Astrocyte of the hippocampus (primary cell): ENCODE measurements around the gene GPR146.
"Not testable (repeated sequence)": the region's sequence is repeated elsewhere in the genome, so short reads cannot be mapped to it uniquely, and the experiment has no call there.

Source experiments
- DNase-seq: peaks from one replicate; pipeline ENCODE4 v3.0.0; 2011; ENCODE audit warnings: low read depth, low spot score

The GPR146 gene

DNA sequence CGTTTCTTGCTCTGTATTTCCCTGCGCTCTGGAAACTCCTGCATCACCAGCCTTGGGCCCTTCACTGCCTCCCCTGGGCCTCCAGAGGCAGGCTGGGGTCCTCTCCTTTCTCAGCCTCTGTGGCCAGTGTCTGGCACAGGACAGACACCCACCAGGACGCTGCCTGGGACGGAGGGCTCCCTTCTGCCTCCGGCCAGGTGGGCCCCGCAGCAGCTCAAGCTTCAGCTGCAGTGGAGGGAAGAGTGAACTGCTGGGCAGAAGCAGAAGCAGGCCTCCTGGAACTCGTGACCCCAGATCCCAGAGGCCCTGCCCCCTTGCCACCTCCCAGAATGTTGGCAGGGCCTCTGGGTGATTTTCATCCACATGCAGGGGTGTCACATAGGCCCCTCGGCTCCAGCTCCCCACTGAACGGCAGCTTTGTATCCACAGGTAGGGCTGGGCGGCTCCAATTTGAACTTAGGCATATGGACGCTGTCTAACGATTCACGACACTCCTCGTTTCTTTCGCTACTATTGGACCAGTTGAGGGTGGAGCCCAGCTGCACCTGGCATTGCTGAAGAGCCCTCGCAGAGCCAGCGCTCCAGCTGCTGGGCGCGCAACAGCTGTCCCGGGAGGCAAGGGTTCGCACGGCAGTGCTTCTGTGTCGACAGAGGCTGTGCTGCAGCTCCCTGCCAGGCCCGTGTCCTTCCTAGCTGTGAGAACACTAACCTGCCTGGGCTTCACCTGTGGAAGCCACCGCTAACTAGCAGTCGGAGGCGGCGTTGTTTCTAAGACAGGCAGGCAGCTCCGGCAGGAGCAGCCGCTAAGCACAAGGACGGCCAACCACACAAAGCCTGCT is 18.4 kb upstream of the GPR146 start:
- no peak for DNase-seq

DNA sequence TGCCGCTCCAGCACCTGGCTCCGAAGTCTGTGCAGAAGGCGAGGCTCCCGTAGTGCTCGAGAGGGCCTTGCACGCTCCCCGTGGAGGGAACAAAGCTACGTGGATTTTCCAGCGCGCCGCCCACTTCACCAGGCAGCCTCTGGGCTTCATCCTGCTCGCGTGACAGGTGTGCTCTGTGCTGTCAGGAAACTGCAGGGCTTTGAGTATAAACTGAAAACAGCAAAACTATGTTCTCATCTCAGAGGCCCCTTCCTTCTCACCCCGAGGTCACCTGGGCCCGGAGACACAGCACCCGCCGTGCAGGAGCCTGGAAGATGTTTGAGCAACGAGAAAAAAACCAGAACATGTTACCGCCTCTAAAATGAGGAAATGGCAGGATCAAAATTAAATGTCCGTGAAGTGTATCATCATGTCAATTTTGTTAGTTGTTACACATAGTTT is 17.6 kb upstream of the GPR146 start:
- DNase-seq: no peak

DNA sequence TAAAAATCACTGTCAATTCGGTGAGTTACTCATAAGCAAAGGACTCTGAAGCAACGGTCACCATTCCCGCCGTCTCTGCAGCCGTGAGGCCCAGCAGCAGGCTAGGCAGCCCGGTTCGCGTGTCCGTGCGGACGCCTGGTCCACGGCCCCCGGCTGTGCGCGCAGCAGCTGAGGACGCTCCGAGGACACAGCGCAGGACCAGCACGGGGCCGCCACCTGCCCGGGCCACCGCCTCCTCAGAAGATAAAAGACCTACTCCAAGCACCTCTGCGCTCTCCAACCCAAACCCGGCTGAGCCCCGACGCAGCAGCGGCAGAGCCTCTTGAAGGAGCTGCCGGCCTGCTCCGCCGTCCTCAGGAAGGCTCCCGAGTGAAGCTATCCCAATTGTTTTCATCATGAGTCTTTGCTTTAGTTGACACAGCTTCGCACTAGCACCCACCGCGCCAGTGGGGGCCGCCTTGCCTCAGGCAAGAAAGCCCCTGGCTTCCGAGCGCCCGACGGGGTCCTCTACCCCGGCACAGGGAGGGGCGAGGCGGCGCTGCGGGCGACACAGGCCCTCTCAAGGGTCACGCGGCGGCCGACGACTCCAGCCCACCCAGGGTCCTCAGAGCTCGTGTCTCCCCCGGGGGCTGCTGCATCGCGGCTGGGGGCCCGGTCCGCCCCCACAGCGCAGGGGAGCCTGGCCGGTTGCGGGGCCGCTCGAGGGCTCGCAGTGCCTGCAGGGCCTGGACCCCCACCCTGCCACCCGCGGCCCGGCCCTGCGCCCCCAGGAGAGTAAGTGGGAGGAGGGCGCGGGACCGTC is 16.9 kb upstream of the GPR146 start:
- DNase-seq: peak; percentile 69

DNA sequence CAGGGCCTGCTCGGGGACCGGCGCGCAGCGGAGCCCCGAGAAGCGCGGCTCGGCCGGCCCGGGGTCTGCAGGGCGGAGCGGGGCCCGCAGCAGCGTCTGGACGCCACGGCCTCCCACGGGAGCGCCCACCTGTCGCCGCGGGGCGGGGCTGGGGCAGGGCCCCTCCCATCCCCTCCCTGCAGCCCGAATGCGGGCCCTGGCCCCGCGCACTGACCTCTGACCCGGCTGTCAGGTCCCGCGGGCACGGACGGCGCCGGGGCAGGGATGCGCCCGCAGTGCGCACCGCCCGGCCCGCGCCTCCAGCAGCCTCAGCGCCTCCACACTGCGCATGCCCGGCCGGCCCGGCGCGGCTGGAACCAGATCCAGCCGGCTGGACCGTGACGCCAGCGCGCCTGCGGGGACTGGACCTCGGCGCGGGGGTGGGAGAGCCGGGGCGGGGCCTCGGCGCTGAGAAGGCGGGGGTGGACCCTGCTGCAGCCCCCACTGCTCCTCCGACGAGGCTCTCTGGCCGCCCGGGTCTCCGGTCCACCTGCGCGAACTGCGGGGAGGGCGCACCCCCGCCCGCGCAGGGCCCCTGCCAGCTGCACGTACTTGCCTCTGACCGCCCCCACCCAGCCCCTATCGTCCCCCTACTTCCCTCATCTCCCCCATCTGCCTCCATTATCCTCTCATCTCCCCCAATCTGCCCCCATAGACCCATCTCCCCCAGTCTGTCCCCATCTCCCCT is 16.1 kb upstream of the GPR146 start:
- peak; percentile 97 for DNase-seq

DNA sequence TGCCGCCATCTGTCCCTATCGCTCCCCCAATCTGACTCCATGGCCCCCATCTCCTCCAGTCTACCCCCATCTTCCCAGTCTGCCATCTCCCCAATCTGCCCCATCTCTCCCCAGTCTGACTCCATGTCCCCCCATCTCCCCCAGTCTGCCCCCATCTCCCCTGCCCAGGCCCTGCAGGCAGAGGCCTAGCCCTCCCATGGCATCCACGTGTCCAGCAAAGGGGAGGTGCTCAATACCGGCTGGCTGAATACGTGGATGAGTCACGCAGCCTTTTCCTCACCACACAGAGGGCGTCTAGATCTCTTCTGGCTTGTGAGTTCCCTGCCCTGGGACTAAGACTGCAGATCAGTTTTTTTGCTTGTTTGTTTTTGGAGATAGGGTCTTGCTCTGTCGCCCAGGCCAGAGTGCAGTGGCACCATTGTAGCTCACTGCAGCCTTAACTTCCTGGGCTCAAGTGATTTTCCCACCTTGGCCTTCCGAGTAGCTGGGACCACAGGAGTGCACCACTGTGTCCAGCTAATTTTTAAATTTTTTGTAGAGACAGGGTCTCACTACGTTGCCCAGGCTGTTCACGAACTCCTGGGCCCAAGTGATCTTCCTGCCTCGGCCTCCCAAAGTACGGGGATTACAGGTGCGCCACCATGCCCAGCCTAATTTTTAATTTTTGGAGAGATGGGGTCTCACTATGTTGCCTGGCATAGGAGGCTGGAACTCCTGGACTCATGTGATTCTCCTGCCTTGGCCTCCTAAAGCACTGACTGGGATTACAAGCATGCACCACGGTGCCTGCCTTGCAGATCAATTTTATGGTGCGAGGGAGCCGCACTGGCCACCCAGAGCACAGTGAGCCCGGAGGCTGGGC is 15.3 kb upstream of the GPR146 start:
- DNase-seq: peak; percentile 96

DNA sequence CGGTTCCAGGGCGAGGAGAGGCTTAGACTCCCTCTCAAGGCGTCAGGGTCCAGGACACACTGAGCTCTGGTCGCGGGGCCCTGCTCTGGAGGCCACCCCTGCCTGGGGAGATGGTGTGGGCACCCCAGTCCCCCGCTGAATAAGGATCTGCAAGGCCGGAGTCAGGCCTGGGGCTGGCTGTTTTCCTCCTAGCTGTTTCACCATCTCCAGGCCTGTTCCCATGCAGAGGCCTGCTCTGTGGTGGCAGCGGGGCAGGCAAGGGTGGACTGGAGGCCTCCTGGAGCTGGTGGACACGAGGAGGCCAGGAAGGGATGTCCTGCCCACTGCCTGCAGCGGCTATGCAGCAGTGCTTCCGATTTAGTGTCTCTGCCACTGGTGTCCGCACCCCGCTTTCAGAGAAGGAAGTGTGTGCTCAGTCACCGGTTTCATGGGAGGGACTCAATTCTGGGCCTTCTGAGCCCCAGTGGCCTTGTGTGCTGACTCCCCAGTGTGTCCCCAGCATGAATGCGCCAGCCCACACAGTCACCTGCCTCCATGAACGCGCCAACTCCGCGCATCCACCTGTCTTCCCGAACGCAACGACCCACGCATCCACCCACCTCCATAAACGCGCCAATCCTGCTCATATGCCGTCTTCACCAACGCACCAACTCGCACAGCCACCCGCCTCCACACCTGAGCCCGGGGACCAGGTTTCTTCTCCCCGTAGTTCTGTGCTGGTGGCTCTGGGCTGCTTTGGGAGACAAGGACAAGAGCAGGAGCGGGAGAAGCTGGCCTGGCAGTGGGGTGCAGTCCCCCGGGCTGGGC is 14.5 kb upstream of the GPR146 start:
- no peak for DNase-seq

DNA sequence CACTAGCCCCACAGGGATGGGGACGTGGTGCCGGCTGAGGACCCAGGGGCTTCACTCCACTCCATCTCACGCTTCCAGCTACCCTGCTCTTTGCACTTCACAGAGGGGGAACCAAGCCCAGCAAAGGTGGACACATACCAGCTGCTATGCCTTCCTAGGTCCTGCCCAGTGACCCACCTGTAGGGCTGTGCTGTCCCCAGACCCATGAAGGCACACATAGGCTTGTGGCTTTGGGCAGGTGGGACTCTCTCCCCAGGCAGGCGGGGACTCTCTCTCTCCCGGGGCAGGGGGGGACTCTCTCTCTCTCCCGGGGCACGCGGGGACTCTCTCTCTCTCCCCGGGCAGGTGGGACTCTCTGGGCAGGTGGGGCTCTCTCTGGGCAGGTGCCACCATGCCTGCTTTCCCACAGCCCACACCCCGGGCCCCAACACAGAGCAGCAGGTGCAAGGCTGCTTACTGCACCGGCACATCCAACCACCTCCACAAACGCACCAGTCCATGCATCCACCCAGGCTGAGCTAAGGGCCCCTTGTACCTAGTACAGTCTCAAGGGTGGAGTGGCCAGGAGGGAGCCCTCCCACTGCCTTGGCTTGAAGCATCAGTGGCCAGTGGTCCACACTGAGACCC is 13.8 kb upstream of the GPR146 start:
- no peak for DNase-seq

DNA sequence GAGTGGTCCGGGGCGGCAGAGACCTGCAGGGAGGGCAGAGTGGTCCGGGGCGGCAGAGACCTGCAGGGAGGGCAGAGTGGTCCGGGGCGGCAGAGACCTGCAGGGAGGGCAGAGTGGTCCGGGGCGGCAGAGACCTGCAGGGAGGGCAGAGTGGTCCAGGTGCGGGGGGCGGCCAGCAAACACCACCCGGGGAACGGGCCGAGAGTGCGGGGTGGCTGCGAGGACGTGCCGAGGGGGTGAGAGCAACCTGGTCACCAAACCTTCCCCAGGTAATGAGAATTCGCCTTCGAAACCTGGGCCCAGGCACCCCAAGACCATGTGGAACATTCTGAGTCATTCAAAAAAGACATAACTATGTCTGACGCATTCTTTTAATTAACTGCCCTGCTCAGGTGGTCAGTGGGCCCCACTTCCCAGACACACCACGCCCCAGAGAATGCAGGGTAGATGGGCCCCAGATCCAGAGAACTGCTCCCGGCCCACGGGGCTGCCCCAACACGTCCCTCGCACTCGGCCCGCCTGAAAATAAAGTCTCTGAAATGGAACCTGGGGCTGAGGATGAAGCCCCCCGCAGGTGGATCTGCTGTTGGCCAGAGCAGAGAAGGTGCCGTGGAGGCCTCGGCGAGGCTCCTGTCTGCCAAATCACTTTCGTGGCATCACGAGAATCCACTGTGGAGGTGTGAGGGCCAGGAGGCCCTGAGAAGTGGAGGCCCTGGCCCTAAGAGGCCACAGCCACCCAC is 12.5 kb upstream of the GPR146 start:
- no peak for DNase-seq

DNA sequence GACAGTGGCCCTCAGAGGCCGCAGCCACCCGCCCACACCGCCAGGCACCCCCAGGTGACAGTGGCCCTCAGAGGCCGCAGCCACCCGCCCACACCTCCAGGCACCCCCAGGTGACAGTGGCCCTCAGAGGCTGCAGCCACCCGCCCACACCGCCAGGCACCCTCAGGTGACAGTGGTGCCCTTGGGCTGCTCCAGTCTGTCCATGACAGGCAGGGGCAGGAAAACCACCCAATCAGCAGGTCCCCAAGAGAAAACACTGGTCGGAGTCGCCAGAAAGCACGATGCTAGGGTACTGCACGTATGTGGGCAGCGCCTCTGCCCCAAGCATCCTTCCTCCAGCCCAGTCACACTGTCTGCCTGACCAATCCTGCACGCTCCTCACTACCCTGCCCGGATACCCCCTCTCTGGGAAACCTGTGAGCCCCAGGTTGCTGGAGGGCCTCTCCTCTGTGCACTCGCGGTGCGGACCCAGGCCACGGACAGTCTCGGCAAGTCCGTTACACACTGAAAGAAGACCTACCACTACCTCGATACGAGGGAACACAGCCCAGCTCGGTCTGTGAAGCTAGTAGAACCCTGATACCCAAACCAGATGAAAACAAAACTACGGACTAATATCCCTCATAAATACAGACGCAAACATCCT is 11.7 kb upstream of the GPR146 start:
- no peak for DNase-seq

DNA sequence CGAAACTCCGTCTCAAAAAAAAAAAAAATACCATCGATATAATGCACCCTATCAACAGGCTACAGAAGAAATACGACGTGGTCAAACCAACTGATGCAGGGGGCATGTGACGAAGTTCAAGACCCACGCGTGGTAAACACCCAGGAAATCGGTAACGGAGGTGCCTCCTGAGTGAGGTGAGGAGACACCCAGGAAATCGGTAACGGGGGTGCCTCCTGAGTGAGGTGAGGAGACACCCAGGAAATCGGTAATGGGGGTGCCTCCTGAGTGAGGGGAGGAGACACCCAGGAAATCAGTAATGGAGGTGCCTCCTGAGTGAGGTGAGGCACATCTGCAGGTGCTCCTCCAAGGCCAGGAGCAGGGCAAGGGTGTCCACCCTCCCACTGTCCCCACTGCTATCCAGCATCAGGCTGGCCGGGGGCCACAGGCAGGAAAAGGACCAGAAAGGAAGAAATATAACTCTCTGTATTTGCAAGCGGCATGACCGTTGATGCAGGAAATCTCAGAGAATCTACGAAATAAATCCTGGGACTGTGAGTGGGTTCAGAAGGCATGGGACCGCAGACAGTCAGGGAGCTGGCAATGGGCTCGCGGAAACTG is 10.7 kb upstream of the GPR146 start:
- no peak for DNase-seq

DNA sequence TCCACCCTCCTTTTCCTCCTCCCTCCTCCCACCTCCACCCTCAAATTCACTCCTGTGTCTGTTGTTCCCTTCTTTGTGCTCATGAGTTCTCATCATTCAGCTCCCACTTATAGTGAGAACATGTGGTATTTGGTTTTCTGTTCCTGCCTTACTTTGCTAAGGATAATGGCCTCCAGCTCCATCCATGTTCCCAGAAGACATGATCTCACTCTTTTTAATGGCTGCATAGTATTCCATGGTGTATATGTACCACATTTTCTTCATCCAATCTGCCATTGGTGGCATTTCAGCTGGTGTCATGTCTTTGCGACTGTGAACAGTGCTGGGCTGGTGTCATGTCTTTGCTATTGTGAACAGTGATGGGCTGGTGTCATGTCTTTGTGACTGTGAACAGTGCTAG is 9.6 kb upstream of the GPR146 start:
- not testable (repeated sequence) for DNase-seq

DNA sequence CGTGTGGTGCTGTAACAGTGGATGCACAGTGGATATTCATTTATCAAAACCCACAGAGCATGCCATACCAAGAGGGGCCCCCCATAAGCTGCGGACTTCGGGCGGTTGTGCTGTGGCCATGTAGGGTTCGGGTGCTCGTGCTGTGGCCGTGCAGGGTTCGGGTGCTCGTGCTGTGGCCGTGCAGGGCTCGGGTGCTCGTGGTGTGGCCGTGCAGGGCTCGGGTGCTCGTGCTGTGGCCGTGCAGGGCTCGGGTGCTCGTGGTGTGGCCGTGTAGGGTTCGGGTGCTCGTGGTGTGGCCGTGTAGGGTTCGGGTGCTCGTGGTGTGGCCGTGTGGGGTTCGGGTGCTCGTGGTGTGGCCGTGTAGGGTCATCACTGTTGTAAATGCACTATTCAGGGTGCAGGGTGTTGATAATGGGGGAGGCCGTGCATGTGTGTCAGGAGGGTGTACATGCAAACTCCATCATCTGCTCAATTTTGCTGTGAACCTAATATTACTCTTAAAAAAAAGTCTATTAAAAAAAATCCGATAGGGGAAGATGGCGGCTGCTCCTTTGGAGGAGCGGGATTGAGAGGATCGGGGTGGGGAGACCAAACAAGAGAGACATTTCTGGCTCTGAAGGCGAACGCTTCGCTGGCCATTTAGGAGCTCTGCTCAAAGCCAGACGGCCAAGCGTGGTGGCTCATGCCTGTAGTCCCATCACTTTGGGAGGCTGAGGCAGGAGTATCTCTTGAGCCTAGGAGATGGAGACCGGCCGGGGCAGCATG is 8.0 kb upstream of the GPR146 start:
- not testable (repeated sequence) for DNase-seq

DNA sequence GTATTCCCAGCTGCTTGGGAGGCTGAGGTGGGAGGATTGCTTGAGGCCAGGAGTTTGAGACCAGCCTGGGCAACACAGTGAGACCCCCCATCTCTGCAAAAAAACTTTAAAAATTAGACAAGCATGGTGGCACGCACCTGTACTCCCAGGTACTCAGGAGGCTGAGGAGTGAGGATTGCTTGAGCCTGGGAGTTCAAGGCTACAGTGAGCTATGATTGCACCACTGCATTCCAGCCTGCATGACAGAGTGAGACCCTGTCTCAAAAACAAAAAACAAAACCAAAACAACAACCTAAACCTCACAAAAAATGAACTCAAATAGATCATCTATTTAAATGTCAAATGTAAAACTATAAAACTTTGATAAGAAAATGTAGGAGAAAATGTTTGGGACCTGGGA is 4.1 kb upstream of the GPR146 start:
- not testable (repeated sequence) for DNase-seq

DNA sequence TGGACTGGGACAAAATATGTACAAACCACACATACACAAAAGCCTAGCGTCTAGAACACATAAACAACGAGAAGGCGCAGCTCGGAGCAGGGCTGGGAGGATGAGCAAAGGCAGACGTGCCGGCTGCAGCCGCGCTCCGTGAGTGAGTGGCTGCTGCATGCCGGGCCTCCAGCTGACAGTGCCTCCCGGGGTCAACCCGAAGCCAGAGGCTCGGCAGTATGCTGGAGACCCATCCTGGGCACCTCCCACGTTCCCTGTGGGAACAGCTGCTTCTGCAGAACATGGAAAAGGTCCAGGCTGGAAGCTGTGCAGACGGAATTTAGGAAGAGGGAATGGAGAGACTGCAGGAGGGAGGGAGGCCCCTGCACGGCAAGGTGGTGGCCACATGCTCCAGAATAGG is 3.6 kb upstream of the GPR146 start:
- DNase-seq: peak; percentile 26

DNA sequence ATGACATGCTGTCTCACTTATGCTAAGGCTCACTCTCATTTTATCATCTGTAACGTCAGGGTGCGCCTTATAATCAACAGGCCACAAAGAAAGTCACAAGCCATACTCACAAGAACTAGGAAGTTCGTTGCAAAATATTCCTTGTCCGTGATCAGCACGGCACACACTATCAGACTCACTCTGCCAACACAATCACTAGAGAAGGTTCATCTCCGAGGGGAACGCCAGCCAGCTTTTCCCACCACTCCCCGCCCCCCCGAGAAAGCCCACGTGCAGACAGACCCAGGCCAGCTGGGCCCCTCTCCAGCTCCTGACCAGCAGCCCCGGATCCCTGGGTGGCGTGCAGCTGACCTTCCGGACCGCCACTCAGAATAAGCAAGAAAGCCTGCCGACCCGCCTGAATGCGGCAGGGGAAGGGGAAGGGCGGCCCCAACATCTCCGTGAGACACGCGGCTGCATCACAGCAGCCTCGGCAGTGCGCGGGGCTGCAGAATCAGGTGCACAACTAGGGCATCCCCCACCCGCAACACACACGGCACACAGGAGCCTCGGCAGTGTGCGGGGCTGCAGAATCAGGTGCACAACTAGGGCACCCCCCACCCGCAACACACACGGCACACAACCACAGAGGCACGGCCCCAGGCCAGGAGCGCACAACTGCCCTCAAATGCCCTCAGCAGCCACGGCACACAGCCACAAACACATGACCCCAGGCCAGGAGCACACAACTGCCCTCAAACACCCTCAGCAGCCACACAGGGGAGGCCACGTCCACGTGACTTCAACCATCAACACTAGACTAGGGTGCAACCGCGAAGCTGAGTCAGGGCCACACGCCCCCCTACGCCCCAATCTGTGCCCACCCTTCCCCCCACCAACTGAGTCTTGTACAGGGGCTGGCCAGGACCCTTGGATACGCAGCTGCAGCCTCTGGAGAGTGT is 2.5 kb upstream of the GPR146 start:
- no peak for DNase-seq

DNA sequence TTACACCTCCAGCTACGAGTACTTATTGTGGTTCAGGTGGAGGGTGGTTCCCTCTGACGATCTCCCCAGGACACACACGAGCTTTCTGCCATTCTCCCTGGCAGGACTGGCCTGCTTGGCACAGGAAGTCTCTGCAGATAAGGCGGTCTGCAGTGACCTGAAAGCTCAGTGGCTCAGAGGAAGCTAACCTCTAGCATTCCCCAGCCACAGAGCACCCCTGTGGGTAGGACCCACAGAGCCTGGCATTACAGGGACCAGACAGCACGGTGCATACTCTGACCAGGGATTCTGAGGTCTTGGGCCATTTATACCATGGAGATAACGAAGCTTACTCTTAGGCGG is 1.9 kb upstream of the GPR146 start:
- no peak for DNase-seq
